Cardiac muscle cell (in vitro differentiated cells and primary cell): ENCODE results near the gene AGAP1. TPM values are rescaled to one million over a fixed set of nuclear protein-coding genes. Genes with fewer than 3 reads are reported as not detected.

Source experiments
- DNase-seq, 2 donors: peaks; one replicate each; pipeline versions ENCODE4 v3.0.0 to v3.0.0-alpha.2; 2010 to 2017; ENCODE audit warnings: low read depth in 1 of 2, low spot score in 1 of 2
- H3K27ac ChIP-seq: fragments of 200-600 bp; sonication (generic); 2 replicates; pipeline ENCODE4 v1.5.1; 2016
- H3K27me3 ChIP-seq: fragments of 200-600 bp; sonication (generic); 2 replicates; pipeline ENCODE4 v1.6.0; 2016; ENCODE audit warnings: control low read depth
- H3K36me3 ChIP-seq: fragments of 200-600 bp; sonication (generic); 2 replicates; pipeline ENCODE4 v1.5.1; 2016; ENCODE audit warnings: control low read depth
- H3K4me1 ChIP-seq: fragments of 200-600 bp; sonication (generic); 2 replicates; pipeline ENCODE4 v1.8.1; 2017; ENCODE audit warnings: low read depth, mild to moderate bottlenecking, mixed run types
- H3K4me3 ChIP-seq: fragments of 200-600 bp; sonication (generic); 2 replicates; pipeline ENCODE4 v1.5.1; 2016; ENCODE audit warnings: mild to moderate bottlenecking
- H3K9me3 ChIP-seq: fragments of 200-600 bp; sonication (generic); 2 replicates; pipeline ENCODE4 v1.5.1; 2017; ENCODE audit warnings: low read depth, mild to moderate bottlenecking, control low read depth
- CTCF ChIP-seq: IDR thresholded peaks from 2 replicates; pipeline ENCODE4 v1.5.1; 2012; ENCODE audit warnings: low read depth, mild to moderate bottlenecking, low read length
- polyA plus RNA-seq: library from polyadenylated mRNA; unstranded; fragments of >200 nt; fragmentation: Nextera tagmentation; extraction: Ambion mirVana; gene quantifications from 2 replicates; pipeline ENCODE4 v1.2.1, GENCODE V29; 2016
- total RNA-seq: library from RNA; depleted of rRNA; stranded (reverse); fragments of >200 nt; gene quantifications from 2 replicates; pipeline ENCODE4 v1.2.3, GENCODE V29; 2016

The AGAP1 gene
- total and polyA plus RNA-seq, 2 experiments from 2014 or later, result 8.6 to 38.2 TPM

- peaks cover 2% of the 10 kb centered on the region for H3K4me1 ChIP-seq
- peaks cover 3% of the 10 kb centered on the region for H3K36me3 ChIP-seq
- TF ChIP-seq CTCF, result no peak
- H3K4me3 ChIP-seq, result no peak overlapping the region
- H3K27ac ChIP-seq, result no peak overlapping the region
- H3K27me3 ChIP-seq, result no peaks in the 10 kb centered on the region
- DNase-seq, result no peak
- H3K9me3 ChIP-seq, result no peaks in the 10 kb centered on the region
Measured at GRCh38 chr2:235918876-235919275, 425.0 kb downstream of the AGAP1 start.

GRCh38 chr2:235920216-235920865, 426.5 kb downstream of the AGAP1 start:
- Histone ChIP-seq H3K9me3 (no peaks in the 10 kb centered on the region), H3K27me3 (no peaks in the 10 kb centered on the region), H3K4me3 (no peak overlapping the region), H3K27ac (no peak overlapping the region), H3K36me3 (peaks cover 3% of the 10 kb centered on the region), H3K4me1 (peaks cover 2% of the 10 kb centered on the region)
- no peak for TF ChIP-seq CTCF
- DNase-seq, result no peak

GRCh38 chr2:235921508-235922191, 427.8 kb downstream of the AGAP1 start:
- no peak overlapping the region for H3K27ac ChIP-seq
- H3K4me1 ChIP-seq, result peaks cover 2% of the 10 kb centered on the region
- H3K4me3 ChIP-seq, result no peak overlapping the region
- H3K36me3 ChIP-seq, result peaks cover 3% of the 10 kb centered on the region
- no peak for TF ChIP-seq CTCF
- peak in 1 of 2 donors; percentile 15 for DNase-seq
- H3K9me3 ChIP-seq, result no peaks in the 10 kb centered on the region
- no peaks in the 10 kb centered on the region for H3K27me3 ChIP-seq

- H3K4me1 ChIP-seq, result peaks cover 2% of the 10 kb centered on the region
- H3K36me3 ChIP-seq, result peaks cover 3% of the 10 kb centered on the region
- TF ChIP-seq CTCF, result no peak
- no peak overlapping the region for H3K4me3 ChIP-seq
- H3K27me3 ChIP-seq, result no peaks in the 10 kb centered on the region
- no peak overlapping the region for H3K27ac ChIP-seq
- no peak for DNase-seq
- H3K9me3 ChIP-seq, result no peaks in the 10 kb centered on the region
Measured at GRCh38 chr2:235922839-235923238, 429.0 kb downstream of the AGAP1 start.

- Histone ChIP-seq H3K36me3 (peaks cover 3% of the 10 kb centered on the region), H3K9me3 (no peaks in the 10 kb centered on the region), H3K4me1 (peaks cover 2% of the 10 kb centered on the region), H3K4me3 (no peak overlapping the region), H3K27me3 (no peaks in the 10 kb centered on the region), H3K27ac (no peak overlapping the region)
- DNase-seq, result no peak
- TF ChIP-seq CTCF, result no peak
Measured at GRCh38 chr2:235923859-235924674, 430.2 kb downstream of the AGAP1 start.
